HG02970 (cell line): Measurements from ENCODE around the gene GLOD4.
"Not testable (repeated sequence)": the region's sequence is repeated elsewhere in the genome, so short reads cannot be mapped to it uniquely, and the experiment has no call there.

Experiments used
- ATAC-seq: cut with Tn5 transposase; IDR thresholded peaks from one replicate; pipeline ENCODE4 v1.9.1; 2021; ENCODE audit warnings: mild to moderate bottlenecking, moderate library complexity, moderate number of reproducible peaks; ENCODE audit not compliant: unreplicated experiment, low FRiP score

Gene GLOD4

DNA sequence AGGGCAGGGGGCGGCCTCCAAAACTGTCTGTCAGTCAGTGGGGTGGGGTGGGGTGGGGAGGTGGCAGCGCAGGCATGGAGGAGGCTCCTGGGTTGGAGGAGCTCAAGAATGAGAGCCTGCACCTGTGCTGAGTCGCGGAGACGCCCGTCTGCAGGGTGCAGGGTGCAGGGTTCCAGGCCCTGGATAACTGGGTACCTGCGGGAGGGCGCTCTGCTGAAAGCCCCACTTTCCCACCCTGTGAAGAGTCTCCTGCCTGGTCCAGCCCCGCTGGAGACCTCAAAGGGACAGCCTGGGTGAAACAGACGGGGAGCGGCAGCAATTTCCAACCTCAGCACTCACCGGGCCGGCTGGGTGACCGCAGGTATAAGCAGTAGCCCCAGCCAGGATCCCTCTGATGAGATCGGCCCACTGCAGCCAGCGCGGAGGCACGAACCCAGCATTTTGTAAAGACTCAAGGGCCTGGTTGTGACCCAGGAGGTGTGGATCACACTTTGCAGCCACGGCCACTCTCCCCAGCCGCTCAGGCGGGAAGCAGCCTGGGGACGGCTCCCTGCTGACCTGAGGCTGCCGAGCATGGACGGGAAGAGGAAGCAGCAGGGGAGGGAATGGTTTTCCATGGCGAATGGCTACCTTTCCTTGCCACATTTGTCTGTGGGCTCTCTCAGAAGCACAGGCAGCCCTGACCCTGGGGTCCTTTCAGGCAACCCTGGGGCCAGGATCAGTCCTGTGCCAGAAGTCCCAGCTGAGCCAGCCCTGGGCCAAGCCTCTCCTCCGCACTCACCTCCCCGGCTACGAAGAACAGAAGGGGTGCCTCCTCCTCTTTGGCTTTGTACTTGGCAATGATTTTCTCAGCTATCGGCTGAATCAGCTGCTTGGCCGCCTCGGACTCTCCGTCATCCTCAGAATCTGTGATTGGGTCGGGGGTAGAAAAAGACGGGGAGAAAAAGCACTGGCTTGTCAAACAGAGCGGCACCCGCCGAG, 21.1 kb upstream of the GLOD4 start:
- no peak for ATAC-seq

DNA sequence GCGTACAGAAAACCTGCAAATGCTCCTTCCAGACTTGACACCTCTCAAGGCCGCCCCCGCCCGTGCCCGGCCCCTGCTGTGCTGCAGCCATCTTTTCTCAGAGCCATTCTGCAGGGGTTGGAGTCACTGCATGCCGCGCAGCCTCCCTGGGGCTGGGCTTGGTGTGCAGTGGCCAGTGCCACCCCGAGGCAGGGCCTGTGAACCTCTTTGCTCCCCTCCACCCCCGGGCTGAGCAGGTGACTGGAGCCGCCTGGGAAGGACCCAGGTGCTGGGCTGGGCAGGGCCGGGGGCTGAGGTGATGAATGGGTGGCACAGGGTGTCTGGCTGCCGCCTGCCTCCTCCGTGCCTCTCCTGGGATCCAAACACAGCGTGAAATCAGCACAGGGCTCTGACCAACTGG, 20.4 kb upstream of the GLOD4 start:
- ATAC-seq: no peak

DNA sequence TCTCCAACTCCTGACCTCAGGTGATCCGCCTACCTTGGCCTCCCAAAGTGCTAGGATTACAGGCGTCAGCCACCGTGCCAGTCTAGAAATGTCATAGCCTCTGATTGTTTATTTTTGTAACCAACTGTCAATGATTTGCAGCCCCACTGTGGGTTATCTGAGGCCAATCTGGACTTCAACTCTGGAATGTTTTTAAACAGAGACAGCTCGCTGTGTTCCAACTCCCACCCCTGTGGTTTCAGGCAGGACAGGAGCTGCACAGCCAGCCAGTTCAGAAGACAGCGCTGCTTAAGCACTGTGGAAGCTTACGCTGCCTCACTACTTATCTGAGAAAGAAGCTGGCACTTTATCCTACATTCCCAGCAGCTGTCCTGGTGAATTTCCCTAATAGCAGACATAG, 19.6 kb upstream of the GLOD4 start:
- no peak for ATAC-seq

DNA sequence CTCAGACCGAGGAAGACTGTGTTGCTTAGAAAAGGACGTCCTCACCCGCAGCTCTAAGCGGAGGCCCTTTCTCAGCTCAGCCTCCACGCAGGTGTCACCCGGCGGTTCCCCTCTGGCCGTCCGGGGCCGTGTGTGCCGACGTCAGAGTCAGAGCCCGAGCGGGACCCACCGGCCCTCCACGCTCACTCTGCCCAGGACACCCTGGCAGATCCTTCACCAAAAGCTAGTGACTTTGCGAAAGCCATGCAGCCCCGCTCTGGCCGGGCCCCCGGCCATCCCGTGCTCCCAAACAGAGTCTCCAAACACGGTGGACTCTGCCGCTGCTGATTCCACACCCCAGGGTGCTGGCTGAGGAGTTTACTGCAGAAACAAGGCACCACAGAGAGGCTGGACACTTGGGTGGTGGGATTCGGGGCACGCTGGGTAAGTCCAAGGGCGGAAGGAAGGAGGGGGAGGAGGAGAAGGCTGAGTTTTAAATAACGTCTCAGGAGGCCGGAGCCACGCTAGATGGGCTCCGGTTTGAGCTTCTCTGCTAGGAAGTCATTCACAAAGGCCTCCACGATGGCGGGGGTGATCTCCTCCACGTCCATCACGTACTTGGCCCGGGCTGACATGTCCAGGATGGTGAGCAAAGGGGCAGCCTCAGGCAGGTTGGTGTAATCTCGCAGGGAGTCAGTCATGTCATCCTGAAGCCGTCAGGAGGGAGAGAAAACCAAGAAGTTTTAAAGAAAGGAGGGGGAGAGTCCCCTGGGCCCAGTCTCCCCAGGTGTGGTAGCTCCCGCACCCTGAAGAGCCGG, 18.6 kb upstream of the GLOD4 start:
- ATAC-seq: no peak

DNA sequence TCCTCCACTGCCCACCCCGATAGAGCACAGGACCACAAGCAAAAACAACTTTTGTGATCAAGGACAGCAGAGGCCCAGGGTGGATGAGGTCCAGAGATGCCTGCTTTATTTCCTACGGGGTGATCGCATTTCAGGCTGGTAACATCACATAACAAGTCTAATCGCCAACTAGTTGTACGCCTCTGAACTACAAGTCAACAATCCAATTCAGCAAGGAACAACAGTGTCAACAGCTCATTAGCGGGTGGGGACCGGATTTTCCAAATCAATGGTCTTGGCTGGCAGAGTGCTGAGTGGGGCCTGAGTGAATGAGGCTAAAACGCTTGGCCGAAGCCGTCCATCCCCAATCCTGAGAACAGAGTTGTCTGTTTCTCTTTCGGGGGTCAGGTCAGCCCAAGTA, 17.2 kb upstream of the GLOD4 start:
- no peak for ATAC-seq

DNA sequence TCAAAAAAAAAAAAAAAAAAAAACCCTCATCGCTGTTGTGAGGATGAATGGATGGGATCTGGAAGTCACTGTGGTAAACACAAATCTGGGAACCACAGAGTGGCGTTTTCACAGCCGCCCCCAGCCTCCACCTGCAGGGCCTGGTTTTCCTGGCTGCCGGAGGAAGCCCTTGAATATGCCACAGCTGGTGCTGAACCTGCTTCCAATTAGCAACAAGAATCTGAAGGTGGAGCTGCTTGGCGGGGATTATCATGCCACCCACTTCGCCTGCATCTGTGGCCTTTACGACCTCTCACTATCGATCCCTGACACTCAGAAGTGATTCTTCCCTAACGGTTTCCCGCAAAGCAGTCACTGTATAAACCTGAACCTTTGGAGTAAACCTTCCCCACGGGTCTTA, 16.2 kb upstream of the GLOD4 start:
- no peak for ATAC-seq

DNA sequence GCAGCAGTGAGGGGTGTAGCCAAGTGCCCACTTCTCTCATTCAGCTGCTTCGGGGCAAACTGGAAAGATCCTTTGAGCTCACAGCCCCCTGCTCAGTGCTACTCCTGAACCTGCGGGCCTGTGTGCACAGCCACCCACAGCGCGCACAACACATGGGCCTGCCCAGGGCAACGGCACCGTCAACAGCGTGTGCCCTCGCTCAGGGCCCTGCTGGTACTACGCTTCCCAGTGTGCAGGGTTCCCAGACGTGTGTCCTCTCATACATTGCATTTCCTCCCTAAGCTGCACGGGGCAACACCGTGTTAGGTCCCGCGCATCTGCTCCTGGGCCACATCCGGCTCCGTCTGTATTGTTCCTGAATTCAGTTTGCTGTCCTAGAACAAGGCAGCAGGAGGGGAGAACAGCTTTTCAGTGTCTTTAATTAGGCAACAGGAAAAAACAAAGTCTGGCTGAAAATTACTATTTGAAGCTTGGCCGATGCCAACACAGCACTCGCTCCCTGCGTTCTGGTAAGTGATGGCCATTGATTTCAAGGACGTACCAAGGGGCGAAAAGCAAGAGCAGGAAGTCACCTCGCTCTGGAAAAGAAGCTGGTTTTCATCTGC, 15.3 kb upstream of the GLOD4 start:
- ATAC-seq: no peak

DNA sequence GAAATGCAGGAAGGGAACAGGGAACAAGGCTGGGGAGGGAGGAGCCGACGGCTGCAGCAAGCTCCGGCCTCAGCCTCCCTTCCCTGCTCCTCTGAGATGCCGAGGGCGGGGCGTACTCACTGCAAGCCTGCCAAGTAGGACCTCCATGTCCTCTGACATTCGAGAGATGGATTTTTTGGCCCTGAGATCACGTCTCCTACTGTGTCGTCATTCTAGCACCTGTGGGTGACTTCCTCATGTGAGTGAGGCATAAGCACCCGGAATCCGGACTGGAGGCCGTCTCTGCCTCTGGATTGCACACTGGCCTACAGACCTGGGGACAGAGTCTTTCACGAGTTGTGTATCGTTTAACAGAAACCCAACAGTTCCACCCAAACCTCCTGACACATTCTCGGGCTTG, 14.5 kb upstream of the GLOD4 start:
- ATAC-seq: no peak

DNA sequence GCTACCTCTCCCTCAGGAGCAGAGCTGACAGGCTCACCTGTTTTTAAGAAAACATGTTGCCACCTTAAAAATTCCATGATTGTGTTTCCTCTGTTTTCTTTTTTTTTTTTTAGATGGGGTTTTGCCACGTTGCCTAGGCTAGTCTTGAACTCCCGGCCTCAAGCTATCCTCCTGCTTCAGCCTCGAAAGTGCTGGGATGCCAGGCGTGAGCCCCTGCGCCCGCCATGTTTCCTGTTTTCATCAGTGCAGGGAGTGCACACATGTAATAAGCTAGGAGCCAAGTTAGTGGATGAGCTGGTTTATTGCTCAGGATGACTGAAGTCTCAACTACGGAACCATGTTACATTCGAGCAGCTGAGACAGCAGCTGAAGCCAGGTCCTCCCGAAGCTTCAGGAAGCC, 13.6 kb upstream of the GLOD4 start:
- no peak for ATAC-seq

DNA sequence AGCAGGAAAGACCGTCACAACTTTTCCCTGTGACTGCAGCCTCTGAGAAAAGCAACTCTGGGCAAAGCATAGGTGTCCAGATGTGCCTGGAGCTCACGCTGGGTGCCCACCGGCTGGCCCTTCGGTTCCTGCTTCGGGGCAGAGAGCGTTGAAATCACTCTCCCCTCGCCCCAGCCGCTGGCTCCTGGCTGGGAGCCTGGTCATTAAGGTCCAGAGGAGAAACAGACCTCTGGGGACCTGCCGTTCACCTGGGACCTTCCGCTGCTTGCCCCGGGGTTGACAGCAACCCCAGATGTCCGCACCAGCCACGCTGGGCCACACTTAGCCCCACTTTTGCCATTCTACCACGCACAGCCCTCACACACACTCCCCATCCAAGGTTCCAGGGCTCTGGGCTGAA, 13.2 kb upstream of the GLOD4 start:
- ATAC-seq: no peak

DNA sequence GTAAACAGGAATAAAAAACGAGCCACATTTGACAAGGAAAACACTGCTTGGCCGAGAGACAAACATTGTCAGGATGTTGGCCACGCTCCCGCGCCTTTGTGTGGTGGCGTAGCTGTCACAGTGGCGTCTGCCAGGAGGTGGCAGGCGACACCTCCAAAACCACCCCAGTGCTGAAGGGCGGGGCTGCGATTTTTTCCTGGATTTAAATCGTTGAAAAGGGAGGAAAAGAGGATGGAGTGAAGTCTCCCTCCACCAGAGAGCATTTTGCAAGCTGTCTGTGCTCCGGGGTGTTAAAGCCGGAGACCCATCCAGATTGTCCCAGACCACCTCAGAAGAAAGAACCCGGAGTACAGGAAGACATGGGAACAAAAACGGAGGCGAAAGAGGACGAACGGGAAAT, 12.8 kb upstream of the GLOD4 start:
- ATAC-seq: no peak

DNA sequence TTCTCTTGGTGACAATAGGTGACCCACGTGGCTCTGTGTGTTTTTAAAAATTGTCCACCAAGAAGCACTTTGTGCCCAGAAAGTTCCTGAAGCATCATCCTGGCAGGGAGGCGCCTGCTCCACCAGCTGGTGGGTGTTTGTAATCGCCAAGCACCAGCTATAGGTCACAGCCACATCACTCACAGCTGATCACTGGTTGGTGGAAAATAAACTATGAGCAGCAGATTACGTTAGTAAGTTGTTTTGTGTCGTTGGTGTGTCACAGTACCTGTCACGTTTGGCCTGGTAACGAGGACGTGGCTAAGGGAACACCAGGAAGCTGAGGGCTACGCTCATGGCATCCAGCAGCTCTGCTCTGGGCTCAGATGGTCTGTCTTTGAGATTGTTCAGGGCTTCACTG, 10.2 kb upstream of the GLOD4 start:
- ATAC-seq: no peak

DNA sequence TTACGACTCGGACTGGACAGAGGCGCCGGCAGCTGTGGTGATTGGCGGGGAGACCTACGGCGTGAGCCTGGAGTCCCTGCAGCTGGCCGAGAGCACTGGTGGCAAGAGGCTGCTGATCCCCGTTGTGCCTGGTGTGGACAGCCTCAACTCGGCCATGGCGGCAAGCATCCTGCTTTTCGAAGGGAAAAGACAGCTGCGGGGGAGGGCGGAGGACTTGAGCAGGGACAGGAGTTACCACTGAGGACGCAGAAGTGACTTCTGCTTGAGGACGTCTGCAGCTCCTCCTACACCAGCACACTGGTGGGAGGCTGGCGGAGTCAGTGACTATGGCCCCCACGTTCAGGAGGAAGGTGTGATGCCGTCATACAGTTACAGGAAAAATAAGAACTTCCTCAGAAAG, 9.7 kb upstream of the GLOD4 start:
- ATAC-seq: no peak

DNA sequence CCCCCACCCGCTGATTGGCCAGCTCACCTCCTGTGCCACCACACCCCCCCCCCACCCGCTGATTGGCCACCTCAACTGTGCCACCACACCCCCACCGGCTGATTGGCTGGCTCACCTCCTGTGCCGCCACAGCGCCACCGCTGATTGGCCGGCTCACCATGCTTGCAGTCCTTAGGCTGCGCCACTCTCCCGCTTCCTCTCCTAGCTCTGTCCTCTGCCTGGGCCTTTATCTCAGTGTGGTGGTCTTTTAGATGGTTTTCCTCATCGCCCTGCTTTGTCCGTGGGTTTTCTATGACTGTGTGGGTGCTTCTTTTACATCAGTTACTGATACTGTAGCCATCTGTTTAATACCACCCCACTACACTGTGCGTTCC, 8.8 kb upstream of the GLOD4 start:
- not testable (repeated sequence) for ATAC-seq

DNA sequence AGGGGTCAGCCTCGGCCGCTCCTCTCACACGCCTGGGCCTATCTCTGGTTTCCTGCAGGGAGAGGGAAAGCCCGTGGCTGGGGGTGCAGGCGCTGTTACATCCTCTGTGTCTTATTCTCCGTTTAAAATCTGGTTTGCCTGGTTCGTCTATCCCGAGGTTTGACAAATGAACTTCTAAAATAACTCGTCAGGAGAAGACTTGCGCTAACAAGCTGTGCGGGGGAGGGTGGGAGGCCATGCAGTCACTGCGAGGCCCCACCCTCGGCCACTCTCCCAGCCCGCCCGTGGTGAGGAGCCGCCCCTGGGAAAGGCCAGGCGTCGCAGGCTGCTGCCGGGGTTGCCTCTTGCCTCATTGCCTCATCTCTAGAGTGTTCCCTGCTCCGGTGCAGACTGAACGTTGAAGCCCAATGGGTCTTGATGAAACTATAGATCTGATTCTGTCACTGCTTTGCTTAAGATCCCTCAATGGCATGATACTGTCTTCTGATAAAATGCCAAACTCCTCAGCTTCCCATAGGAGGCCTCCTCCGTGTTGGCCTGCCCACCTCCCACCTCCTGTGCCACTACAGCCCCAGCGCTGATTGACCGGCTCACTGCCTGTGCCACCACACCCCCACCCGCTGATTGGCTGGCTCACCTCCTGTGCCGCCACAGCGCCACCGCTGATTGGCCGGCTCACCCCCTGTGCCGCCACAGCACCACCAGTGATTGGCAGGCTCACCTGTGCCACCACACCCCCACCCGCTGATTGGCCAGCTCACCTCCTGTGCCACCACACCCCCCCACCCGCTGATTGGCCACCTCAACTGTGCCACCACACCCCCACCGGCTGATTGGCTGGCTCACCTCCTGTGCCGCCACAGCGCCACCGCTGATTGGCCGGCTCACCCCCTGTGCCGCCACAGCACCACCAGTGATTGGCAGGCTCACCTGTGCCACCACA, 8.1 kb upstream of the GLOD4 start:
- not testable (repeated sequence) for ATAC-seq

DNA sequence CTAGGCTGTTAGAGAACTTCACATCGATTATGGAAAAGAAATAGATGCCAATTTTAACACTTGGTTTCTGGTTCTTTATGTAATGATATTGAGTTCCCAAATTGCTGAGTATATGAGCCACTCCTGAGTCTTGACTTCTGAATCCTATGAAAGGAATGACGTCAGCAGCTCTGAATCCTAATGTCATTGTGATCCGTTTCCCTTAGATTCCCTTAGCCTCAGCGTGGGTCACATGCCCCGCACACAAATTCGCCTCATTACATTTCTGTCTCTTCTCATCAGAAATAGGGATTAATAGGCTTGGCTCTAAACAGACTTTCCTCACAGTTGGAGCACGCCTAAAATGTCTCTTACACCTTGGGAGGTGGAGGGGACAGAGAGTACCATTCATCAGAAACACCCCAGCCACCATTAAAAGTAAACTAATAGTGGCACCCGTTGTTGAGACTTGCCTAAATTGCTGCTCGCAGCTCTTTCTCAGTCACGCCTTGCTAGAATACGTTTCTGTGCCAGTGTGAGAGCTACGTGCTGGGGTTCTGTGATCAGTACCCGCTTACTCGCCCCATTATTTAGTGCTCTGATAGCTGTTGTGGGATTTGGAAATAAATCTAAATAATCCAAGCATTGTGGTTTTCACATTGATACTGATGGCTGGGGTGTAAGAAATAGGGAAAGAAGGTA, 7.2 kb upstream of the GLOD4 start:
- ATAC-seq: no peak

DNA sequence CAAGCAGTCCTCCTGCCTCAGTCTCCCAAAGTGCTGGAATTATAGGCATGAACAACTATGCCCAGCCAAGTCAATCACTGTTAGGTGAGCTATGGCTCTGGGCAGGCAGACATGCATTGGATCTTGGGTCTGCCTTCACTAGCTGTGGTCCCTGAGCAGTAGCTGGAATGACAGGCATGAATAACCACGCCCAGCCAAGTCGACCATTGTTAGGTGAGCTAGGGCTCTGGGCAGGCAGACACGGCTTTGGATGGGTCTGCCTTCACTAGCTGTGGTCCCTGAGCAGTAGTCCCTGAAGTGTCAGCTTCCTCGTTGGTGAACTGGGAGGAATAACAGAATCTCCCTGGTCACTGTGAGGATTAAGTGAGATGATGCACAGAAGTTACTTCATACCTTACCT, 6.5 kb upstream of the GLOD4 start:
- ATAC-seq: no peak

DNA sequence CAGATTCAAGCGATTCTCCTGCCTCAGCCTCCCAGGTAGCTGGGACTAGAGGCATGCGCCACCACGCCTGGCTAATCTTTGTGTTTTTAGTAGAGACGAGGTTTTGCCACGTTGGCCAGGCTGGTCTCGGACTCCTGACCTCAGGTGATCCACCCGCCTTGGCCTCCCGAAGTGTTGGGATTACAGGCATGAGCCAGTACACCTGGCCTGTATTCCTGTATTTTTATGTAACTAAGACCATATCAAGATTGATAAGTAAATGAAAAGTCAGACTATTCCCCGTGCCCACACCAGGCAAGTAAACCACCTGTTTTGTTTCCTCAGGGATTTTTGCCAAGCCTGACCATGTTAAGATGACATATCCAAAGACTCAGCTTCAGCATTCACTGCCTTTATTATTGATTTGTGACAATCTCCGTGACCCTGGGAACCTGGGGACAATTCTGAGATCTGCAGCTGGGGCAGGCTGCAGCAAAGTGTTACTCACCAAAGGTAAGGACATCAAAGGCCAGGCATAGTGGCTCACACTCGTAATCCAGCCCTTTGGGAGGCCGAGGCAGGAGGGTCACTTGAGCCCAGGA, 5.7 kb upstream of the GLOD4 start:
- no peak for ATAC-seq

DNA sequence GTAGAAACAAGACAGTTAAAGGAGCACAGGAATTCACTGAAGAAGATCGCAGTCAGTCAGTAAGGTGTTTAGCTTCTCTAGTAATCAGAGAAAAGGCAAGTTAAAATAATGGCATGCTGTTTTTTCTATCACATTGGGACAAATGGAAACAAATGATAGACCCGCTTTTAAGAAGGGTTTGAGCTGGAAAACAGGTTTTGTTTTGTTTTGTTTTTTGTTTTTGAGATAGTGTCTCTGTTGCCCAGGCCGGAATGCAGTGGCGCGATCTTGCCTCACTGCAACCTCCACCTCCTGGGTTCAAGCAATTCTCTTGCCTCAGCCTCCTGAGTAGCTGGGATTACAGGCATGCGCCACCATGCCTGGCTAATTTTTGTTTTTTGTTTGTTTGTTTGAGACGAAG, 3.8 kb upstream of the GLOD4 start:
- ATAC-seq: not testable (repeated sequence)
